Body of pancreas (tissue), 4 donors: ENCODE measurements around the gene TM7SF3.

ENCODE experiments used
- POLR2A ChIP-seq, 3 donors: fragments of 450-650 bp; IDR thresholded peaks; one replicate each; pipeline ENCODE4 v1.6.1; 2016; ENCODE audit warnings: antibody characterized with exemption in 3 of 3, mild to moderate bottlenecking in 2 of 3
- TF ChIP-seq, protein P1 (sequence below), 7 experiments: fragments of 450-650 bp in 4 of 7; fragments of 200-600 bp in 3 of 7; sonication (generic) in 3 of 7; IDR thresholded peaks; one replicate each; pipeline ENCODE4 v1.5.1; 2016 to 2019; ENCODE audit warnings: antibody characterized with exemption in 7 of 7

DNA sequence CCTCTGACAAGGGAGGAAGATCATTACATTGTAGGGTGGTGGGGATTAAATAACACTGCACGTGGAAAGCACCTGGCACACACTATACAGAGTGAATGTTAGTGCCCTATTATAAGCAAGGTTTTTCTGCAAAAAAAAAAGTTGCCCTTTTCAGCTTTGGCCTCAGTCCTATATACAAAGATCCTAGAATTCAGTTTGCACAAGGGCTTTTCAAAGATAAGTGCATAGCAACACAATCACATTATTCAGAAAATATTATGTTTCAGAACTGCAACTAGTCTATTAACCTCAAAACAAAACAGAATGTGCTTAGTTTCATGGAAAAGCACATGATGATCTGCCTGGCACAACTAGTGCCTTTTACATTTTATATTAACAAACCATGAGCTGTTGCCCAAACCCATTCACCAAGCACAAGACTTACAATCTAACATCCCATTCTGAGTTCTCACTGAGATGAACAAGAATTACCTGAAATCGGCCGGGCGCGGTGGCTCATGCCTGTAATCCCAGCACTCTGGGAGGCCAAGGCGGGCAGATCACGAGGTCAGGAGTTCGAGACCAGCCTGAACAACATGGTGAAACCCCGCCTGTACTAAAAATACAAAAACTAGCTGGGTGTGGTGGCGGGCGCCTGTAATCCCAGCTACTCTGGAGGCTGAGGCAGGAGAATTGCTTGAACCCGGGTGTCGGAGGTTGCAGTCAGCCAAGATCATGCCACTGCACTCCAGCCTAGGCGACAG lies 1.8 kb downstream of the TM7SF3 start:
- TF ChIP-seq, protein P1, sequence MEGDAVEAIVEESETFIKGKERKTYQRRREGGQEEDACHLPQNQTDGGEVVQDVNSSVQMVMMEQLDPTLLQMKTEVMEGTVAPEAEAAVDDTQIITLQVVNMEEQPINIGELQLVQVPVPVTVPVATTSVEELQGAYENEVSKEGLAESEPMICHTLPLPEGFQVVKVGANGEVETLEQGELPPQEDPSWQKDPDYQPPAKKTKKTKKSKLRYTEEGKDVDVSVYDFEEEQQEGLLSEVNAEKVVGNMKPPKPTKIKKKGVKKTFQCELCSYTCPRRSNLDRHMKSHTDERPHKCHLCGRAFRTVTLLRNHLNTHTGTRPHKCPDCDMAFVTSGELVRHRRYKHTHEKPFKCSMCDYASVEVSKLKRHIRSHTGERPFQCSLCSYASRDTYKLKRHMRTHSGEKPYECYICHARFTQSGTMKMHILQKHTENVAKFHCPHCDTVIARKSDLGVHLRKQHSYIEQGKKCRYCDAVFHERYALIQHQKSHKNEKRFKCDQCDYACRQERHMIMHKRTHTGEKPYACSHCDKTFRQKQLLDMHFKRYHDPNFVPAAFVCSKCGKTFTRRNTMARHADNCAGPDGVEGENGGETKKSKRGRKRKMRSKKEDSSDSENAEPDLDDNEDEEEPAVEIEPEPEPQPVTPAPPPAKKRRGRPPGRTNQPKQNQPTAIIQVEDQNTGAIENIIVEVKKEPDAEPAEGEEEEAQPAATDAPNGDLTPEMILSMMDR (IDR thresholded peaks at IDR 0.05): peak in 1 of 7 experiments; percentile 1
- peak; percentile 26 to 91 (median 83) for TF ChIP-seq POLR2A (IDR thresholded peaks at IDR 0.05)
